SK-N-SH treated with all-trans-retinoic acid at 6 μM for 48 hours (cell line): ENCODE results near the gene CHD3.

ENCODE experiments used
- ATAC-seq: fragments of 200-7000 bp; cut with Tn5 transposase; 3 replicates; pipeline ENCODE4 v1.9.1; 2020; ENCODE audit warnings: mild to moderate bottlenecking, moderate library complexity
- ARNTL ChIP-seq: fragments of 450-650 bp; formaldehyde crosslinking; IDR thresholded peaks from 2 replicates; pipeline ENCODE4 v1.5.0; 2020; ENCODE audit warnings: low read depth, mild to moderate bottlenecking, moderate library complexity, borderline replicate concordance
- BACH2 ChIP-seq: fragments of 250-450 bp; sonication (Bioruptor Pico); IDR thresholded peaks from 2 replicates; pipeline ENCODE4 v1.9.0; 2021; ENCODE audit warnings: mild to moderate bottlenecking, borderline replicate concordance
- ESRRG ChIP-seq: fragments of 250-450 bp; sonication (Bioruptor Pico); IDR thresholded peaks from 2 replicates; pipeline ENCODE4 v1.6.1; 2021; ENCODE audit warnings: mild to moderate bottlenecking
- GLIS3 ChIP-seq: fragments of 250-450 bp; sonication (Bioruptor Pico); IDR thresholded peaks from 2 replicates; pipeline ENCODE4 v1.5.0; 2020; ENCODE audit warnings: mild to moderate bottlenecking, moderate library complexity
- ISL1 ChIP-seq: fragments of 250-450 bp; sonication (Bioruptor Pico); IDR thresholded peaks from 2 replicates; pipeline ENCODE4 v2.1.2; 2022; ENCODE audit warnings: mild to moderate bottlenecking, moderate library complexity
- OSR1 ChIP-seq: fragments of 250-450 bp; sonication (Bioruptor Pico); IDR thresholded peaks from 2 replicates; pipeline ENCODE4 v1.8.0; 2022; ENCODE audit warnings: moderate library complexity, mild to moderate bottlenecking, inconsistent platforms
- PPARA ChIP-seq: fragments of 250-450 bp; sonication (Bioruptor Pico); IDR thresholded peaks from 2 replicates; pipeline ENCODE4 v1.5.0; 2020; ENCODE audit warnings: mild to moderate bottlenecking, borderline replicate concordance
- RARB ChIP-seq: fragments of 250-450 bp; sonication (Bioruptor Pico); IDR thresholded peaks from 2 replicates; pipeline ENCODE4 v1.8.0; 2021; ENCODE audit warnings: mild to moderate bottlenecking, moderate library complexity
- SNAI2 ChIP-seq: fragments of 250-450 bp; sonication (Bioruptor Pico); IDR thresholded peaks from 2 replicates; pipeline ENCODE4 v1.5.0; 2020; ENCODE audit warnings: mild to moderate bottlenecking, moderate library complexity
- TOX ChIP-seq: fragments of 250-450 bp; sonication (Bioruptor Pico); IDR thresholded peaks from 2 replicates; pipeline ENCODE4 v1.8.0; 2021; ENCODE audit warnings: mild to moderate bottlenecking, moderate library complexity, borderline replicate concordance
- ZC3H10 ChIP-seq: fragments of 250-450 bp; sonication (Bioruptor Pico); IDR thresholded peaks from 2 replicates; pipeline ENCODE4 v1.5.1; 2021; ENCODE audit warnings: mild to moderate bottlenecking, moderate library complexity
- ZFP3 ChIP-seq: fragments of 250-450 bp; sonication (Bioruptor Pico); IDR thresholded peaks from 2 replicates; pipeline ENCODE4 v1.5.0; 2020; ENCODE audit warnings: mild to moderate bottlenecking, moderate library complexity
- ZFP30 ChIP-seq: fragments of 450-650 bp; formaldehyde crosslinking; IDR thresholded peaks from 2 replicates; pipeline ENCODE4 v1.5.0; 2022; ENCODE audit warnings: mild to moderate bottlenecking, moderate library complexity
- ZNF565 ChIP-seq: fragments of 450-650 bp; formaldehyde crosslinking; conservative IDR thresholded peaks from 2 replicates; pipeline ENCODE4 v1.5.0; 2020; ENCODE audit warnings: low read depth, mild to moderate bottlenecking, moderate library complexity
- ZNF70 ChIP-seq: fragments of 450-650 bp; formaldehyde crosslinking; IDR thresholded peaks from 2 replicates; pipeline ENCODE4 v1.5.0; 2020; ENCODE audit warnings: mild to moderate bottlenecking, moderate library complexity
- ZNF8 ChIP-seq: fragments of 450-650 bp; formaldehyde crosslinking; IDR thresholded peaks from 2 replicates; pipeline ENCODE4 v1.5.0; 2020; ENCODE audit warnings: mild to moderate bottlenecking, moderate library complexity
- TF ChIP-seq, protein P1 (sequence below): fragments of 250-450 bp; sonication (Bioruptor Pico); IDR thresholded peaks from 2 replicates; pipeline ENCODE4 v1.8.0; 2021; ENCODE audit warnings: low read depth, mild to moderate bottlenecking, moderate library complexity, borderline replicate concordance
- TF ChIP-seq, protein P2 (sequence below): fragments of 250-450 bp; sonication (Bioruptor Pico); IDR thresholded peaks from 2 replicates; pipeline ENCODE4 v1.5.1; 2020; ENCODE audit warnings: low read depth, mild to moderate bottlenecking, moderate library complexity
- TF ChIP-seq, protein P3 (sequence below): fragments of 250-450 bp; sonication (Bioruptor Pico); IDR thresholded peaks from 2 replicates; pipeline ENCODE4 v1.5.1; 2021; ENCODE audit warnings: mild to moderate bottlenecking, moderate library complexity
- TF ChIP-seq, protein P4 (sequence below): fragments of 250-450 bp; sonication (Bioruptor Pico); IDR thresholded peaks from 2 replicates; pipeline ENCODE4 v1.8.0; 2020; ENCODE audit warnings: mild to moderate bottlenecking, moderate library complexity, borderline replicate concordance
- TF ChIP-seq, protein P5 (sequence below): fragments of 250-450 bp; sonication (Bioruptor Pico); IDR thresholded peaks from 2 replicates; pipeline ENCODE4 v1.5.0; 2020; ENCODE audit warnings: mild to moderate bottlenecking, moderate library complexity

CHD3 gene

DNA sequence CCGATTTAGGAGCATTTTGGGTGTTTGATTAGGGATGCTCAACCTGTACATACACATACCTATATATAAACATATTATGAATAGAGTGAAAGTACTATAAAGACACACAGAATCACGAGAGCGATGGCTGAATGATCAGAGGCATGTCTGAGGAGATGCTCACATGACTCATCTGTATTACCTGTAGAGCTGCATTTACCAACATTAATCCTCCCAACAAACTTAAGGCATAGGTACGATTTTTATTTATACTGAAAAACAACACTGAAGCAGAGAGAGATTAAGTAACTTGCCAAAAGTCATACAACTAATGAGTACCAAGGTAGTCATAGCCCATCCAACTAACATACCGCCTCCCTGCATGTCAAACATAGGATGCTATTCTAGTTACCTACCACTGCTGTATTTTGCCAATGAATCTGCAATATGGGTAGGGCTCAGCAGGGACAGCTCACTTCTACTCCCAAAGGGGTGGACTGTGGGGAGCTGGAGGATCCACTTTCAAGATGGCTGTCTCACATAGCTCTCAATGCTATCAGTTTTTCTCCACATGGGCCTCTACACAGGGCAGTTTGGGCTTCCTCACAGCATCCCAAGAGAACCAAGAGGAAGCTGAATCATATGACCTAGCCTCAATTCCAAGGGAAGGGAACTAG lies 23.5 kb upstream of the CHD3 start:
- TF ChIP-seq, protein P1, sequence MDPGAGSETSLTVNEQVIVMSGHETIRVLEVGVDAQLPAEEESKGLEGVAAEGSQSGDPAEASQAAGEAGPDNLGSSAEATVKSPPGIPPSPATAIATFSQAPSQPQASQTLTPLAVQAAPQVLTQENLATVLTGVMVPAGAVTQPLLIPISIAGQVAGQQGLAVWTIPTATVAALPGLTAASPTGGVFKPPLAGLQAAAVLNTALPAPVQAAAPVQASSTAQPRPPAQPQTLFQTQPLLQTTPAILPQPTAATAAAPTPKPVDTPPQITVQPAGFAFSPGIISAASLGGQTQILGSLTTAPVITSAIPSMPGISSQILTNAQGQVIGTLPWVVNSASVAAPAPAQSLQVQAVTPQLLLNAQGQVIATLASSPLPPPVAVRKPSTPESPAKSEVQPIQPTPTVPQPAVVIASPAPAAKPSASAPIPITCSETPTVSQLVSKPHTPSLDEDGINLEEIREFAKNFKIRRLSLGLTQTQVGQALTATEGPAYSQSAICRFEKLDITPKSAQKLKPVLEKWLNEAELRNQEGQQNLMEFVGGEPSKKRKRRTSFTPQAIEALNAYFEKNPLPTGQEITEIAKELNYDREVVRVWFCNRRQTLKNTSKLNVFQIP (CRISPR knock-in tag): no peak
- TF ChIP-seq, protein P2, sequence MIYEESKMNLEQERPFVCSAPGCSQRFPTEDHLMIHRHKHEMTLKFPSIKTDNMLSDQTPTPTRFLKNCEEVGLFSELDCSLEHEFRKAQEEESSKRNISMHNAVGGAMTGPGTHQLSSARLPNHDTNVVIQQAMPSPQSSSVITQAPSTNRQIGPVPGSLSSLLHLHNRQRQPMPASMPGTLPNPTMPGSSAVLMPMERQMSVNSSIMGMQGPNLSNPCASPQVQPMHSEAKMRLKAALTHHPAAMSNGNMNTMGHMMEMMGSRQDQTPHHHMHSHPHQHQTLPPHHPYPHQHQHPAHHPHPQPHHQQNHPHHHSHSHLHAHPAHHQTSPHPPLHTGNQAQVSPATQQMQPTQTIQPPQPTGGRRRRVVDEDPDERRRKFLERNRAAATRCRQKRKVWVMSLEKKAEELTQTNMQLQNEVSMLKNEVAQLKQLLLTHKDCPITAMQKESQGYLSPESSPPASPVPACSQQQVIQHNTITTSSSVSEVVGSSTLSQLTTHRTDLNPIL: no peak
- no peak for TF ChIP-seq ZFP3 (CRISPR knock-in tag)
- TF ChIP-seq ZNF8 (CRISPR knock-in tag): no peak
- TF ChIP-seq PPARA (CRISPR knock-in tag): no peak
- no peak for TF ChIP-seq BACH2 (CRISPR knock-in tag)
- TF ChIP-seq GLIS3: no peak
- TF ChIP-seq ISL1 (CRISPR knock-in tag): no peak
- no peak for TF ChIP-seq ZC3H10 (CRISPR knock-in tag)
- TF ChIP-seq, protein P3, sequence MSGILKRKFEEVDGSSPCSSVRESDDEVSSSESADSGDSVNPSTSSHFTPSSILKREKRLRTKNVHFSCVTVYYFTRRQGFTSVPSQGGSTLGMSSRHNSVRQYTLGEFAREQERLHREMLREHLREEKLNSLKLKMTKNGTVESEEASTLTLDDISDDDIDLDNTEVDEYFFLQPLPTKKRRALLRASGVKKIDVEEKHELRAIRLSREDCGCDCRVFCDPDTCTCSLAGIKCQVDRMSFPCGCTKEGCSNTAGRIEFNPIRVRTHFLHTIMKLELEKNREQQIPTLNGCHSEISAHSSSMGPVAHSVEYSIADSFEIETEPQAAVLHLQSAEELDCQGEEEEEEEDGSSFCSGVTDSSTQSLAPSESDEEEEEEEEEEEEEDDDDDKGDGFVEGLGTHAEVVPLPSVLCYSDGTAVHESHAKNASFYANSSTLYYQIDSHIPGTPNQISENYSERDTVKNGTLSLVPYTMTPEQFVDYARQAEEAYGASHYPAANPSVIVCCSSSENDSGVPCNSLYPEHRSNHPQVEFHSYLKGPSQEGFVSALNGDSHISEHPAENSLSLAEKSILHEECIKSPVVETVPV (CRISPR knock-in tag): no peak
- TF ChIP-seq SNAI2 (CRISPR knock-in tag): no peak
- no peak for TF ChIP-seq ZFP30 (CRISPR knock-in tag)
- no peak for TF ChIP-seq ESRRG (CRISPR knock-in tag)
- TF ChIP-seq OSR1 (CRISPR knock-in tag): no peak
- TF ChIP-seq, protein P4, sequence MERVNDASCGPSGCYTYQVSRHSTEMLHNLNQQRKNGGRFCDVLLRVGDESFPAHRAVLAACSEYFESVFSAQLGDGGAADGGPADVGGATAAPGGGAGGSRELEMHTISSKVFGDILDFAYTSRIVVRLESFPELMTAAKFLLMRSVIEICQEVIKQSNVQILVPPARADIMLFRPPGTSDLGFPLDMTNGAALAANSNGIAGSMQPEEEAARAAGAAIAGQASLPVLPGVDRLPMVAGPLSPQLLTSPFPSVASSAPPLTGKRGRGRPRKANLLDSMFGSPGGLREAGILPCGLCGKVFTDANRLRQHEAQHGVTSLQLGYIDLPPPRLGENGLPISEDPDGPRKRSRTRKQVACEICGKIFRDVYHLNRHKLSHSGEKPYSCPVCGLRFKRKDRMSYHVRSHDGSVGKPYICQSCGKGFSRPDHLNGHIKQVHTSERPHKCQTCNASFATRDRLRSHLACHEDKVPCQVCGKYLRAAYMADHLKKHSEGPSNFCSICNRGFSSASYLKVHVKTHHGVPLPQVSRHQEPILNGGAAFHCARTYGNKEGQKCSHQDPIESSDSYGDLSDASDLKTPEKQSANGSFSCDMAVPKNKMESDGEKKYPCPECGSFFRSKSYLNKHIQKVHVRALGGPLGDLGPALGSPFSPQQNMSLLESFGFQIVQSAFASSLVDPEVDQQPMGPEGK (CRISPR knock-in tag): no peak
- TF ChIP-seq, protein P5, sequence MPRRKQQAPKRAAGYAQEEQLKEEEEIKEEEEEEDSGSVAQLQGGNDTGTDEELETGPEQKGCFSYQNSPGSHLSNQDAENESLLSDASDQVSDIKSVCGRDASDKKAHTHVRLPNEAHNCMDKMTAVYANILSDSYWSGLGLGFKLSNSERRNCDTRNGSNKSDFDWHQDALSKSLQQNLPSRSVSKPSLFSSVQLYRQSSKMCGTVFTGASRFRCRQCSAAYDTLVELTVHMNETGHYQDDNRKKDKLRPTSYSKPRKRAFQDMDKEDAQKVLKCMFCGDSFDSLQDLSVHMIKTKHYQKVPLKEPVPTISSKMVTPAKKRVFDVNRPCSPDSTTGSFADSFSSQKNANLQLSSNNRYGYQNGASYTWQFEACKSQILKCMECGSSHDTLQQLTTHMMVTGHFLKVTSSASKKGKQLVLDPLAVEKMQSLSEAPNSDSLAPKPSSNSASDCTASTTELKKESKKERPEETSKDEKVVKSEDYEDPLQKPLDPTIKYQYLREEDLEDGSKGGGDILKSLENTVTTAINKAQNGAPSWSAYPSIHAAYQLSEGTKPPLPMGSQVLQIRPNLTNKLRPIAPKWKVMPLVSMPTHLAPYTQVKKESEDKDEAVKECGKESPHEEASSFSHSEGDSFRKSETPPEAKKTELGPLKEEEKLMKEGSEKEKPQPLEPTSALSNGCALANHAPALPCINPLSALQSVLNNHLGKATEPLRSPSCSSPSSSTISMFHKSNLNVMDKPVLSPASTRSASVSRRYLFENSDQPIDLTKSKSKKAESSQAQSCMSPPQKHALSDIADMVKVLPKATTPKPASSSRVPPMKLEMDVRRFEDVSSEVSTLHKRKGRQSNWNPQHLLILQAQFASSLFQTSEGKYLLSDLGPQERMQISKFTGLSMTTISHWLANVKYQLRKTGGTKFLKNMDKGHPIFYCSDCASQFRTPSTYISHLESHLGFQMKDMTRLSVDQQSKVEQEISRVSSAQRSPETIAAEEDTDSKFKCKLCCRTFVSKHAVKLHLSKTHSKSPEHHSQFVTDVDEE (CRISPR knock-in tag): no peak
- no peak for TF ChIP-seq ZNF70
- no peak for ATAC-seq

DNA sequence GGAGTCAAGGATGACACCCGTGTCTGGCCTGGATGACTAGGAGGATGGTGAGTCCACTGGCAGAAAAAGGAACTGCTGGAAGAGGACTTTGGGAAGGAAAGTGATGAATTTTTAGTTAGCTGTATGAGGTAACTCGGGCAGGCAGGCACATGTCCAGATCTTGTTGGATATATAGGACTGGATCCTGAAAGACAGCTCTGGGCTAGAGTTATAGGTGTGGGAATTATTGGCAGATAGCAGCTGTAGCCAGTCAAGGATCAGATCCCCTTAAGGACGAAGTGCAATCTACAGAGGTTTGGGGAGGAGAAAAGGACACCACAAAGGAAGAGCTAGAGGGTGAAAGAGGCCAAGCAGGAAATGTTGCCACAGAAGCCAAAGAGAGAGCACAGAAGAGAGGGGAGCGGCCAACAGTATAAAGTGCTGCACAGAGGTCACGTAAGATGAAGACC lies 20.7 kb upstream of the CHD3 start:
- TF ChIP-seq SNAI2 (CRISPR knock-in tag) (no peak), RARB (CRISPR knock-in tag) (no peak), ZNF565 (no peak), PPARA (CRISPR knock-in tag) (no peak), ISL1 (CRISPR knock-in tag) (no peak), ARNTL (CRISPR knock-in tag) (no peak), OSR1 (CRISPR knock-in tag) (no peak), ZC3H10 (CRISPR knock-in tag) (no peak), TOX (CRISPR knock-in tag) (no peak), GLIS3 (no peak), ZNF8 (CRISPR knock-in tag) (no peak)
- ATAC-seq: no peak

DNA sequence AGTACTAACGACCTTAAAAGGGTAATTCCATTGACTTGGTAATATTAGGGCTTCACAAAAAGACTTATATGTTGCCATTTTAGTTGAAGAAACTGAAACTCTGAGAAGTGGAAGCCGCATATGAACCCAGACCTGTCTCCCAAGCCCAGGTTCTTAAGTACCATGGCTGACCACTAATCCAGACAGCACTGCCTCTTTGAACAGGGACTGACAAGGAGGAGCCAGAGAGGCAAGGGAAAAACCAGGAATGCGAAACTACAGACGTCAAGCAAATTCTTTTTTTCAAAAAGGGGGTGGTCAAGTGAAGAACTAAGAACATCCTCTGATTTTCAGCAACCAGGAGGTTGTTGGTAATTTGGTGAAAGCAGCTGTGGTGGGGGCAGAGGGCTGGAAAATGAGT lies 15.5 kb upstream of the CHD3 start:
- TF ChIP-seq OSR1 (CRISPR knock-in tag): no peak
- TF ChIP-seq ZFP3 (CRISPR knock-in tag): no peak
- TF ChIP-seq RARB (CRISPR knock-in tag): no peak
- TF ChIP-seq, protein P3 (CRISPR knock-in tag): no peak
- TF ChIP-seq, protein P4 (CRISPR knock-in tag): no peak
- no peak for ATAC-seq
